Measurements from ENCODE around the gene CRYL1. TPM values are rescaled to one million over a fixed set of nuclear protein-coding genes. Genes with fewer than 3 reads are reported as not detected.
"Not testable (repeated sequence)": the region's sequence is repeated elsewhere in the genome, so short reads cannot be mapped to it uniquely, and the experiment has no call there.

The CRYL1 gene
- total RNA-seq, 1 donor from 2014 or later: 30.5 TPM

GRCh38 chr13:20448470-20448869 lies 77.2 kb downstream of the CRYL1 start:
- no peak for DNase-seq

DNA sequence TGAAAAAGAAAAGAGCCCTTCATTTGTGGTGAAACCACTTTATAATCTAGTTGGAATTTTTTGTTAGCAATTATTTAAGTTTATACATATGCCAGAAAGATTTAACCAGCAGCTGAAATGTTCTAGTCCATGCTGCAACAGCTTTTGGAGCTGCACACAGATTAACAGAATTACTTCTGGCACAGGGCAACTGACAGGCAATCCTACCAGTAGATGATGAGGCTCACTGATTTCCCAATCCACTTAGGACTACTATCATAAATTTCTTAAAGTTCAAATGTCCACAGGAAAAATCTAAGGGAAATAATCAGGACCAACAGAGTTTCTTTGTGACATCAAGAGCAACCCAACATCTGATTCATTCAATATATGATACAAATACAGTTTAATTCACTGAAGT lies 78.8 kb downstream of the CRYL1 start:
- no peak for DNase-seq

- DNase-seq: no peak
These were observed 79.3 kb downstream of the CRYL1 start for GRCh38 chr13:20446405-20446804.

- no peak for DNase-seq
These were observed 82.8 kb downstream of the CRYL1 start for GRCh38 chr13:20442798-20443381.

DNA sequence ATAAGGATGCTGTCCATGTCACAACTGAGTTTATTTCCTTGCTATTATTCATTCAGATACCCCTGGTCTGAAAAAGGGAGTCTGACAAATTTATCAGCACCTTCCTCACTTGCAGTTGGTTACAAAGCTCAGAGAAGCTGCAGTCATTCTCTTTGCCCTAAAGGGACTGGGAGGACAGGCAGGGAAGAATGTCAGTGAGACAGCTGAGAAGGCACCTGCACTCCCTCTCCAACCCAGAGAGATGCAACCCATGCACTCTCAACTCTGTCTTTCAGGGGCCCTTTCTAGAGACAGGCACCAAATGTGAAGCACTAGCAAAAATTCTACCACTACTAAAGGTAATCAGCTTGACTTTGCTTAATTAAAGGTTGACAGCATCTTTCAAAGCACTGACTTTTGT lies 83.3 kb downstream of the CRYL1 start:
- no peak for DNase-seq

GRCh38 chr13:20441879-20442278 lies 83.8 kb downstream of the CRYL1 start:
- DNase-seq: no peak

GRCh38 chr13:20441056-20441455 lies 84.6 kb downstream of the CRYL1 start:
- no peak for DNase-seq

DNA sequence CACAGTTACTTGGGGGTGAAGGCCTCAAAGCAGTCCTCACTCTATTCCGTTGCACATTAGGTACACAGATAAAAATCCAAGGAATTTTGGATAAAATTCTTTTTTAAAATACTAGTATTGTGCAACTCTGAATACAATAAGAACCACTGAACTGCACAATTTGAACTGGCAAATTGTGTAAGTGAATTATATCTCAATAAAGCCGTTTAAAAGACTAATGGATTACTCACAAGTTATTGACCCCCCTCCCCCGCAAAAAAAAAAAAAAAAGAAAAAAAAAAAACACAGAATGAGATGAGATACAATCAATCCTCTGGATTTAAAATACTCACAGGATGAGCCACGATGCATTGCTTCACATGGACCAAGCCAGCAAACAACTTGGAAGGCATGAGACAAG lies 86.4 kb downstream of the CRYL1 start:
- no peak for DNase-seq

DNA sequence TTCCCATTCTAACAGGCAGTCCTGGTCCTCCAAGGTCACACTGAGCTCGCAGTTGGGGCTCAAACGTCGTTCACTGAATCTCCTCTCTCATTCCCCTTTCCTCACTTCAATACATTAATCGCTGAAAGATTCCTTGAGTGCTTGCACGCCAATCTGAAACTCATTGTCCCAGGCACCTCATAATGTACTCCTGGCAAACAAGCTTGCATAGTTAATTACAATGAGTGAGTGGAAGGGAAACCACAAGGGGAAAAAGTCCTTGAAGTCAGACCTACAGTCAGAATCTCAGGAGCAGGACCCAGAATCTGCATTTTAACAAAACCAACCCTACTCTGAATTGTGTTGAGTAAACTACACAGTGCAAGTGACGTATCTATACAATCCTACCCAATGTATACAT lies 86.9 kb downstream of the CRYL1 start:
- DNase-seq: no peak

- DNase-seq: no peak
These were observed 89.2 kb downstream of the CRYL1 start for GRCh38 chr13:20436505-20436904.

GRCh38 chr13:20435616-20436368 lies 89.9 kb downstream of the CRYL1 start:
- DNase-seq: no peak

- not testable (repeated sequence) for DNase-seq
These were observed 91.4 kb downstream of the CRYL1 start for GRCh38 chr13:20434210-20434609.

- DNase-seq: no peak
These were observed 93.8 kb downstream of the CRYL1 start for GRCh38 chr13:20431687-20432384.

- no peak for DNase-seq
These were observed 94.6 kb downstream of the CRYL1 start for GRCh38 chr13:20431080-20431479.

- no peak for DNase-seq
These were observed 95.4 kb downstream of the CRYL1 start for GRCh38 chr13:20430296-20430695.

DNA sequence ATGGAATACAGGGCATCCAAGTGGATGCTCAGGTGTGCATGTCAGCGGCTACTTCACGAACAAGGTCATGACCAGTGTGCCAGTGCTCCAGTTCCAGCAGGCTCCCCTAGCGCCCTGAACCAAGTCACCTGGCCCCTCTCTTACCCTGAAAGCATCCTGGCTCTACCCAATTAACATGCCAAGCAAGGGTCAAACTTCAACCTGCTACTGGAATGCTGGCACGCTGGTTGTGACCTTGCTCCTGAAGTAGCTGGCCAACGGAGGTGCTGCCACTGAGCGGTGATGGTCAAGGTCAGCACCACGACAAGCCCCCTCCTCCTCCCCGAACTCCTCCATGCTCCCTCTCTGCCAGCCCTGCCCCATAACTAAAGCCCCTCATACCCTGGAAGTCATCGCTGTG lies 96.0 kb downstream of the CRYL1 start:
- DNase-seq: no peak

- DNase-seq: no peak
These were observed 96.7 kb downstream of the CRYL1 start for GRCh38 chr13:20428666-20429644.

GRCh38 chr13:20426766-20427448 lies 98.8 kb downstream of the CRYL1 start:
- no peak for DNase-seq

GRCh38 chr13:20425819-20426219 lies 99.8 kb downstream of the CRYL1 start:
- no peak for DNase-seq

- no peak for DNase-seq
These were observed 100.7 kb downstream of the CRYL1 start for GRCh38 chr13:20424949-20425348.

GRCh38 chr13:20424559-20424852 lies 101.2 kb downstream of the CRYL1 start:
- DNase-seq: no peak

DNA sequence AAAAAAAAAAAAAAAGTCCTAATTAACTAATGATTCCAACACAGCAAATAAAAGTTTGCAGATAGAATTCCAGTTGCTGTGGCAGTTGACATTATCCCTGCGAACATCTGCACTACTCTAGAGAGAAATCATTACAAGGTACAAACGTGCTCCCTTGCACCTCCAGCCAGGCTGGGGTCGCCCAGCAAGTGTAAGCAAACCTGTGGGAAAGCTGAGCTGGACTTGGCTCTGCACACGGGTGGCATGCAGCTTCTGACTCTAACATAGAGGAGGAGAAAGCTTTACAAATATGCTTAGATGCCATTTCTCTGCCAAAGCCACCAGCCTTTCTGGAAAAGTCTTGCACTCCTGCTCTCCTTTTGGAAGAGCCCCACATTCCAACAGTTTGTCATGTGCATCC lies 103.3 kb downstream of the CRYL1 start:
- DNase-seq: no peak
